WTC11 (cell line): Measurements from ENCODE around the gene FYCO1.

ENCODE experiments used
- CTCF ChIP-seq: fragments of 200-600 bp; IDR thresholded peaks from 2 replicates; pipeline ENCODE4 v1.8.0; 2022; ENCODE audit warnings: antibody characterized with exemption
- E2F1 ChIP-seq: sonication (generic); formaldehyde crosslinking; IDR thresholded peaks from 2 replicates; pipeline ENCODE4 v1.8.0; 2022; ENCODE audit warnings: mild to moderate bottlenecking, missing genetic modification reagents
- FOXJ3 ChIP-seq: sonication (generic); formaldehyde crosslinking; IDR thresholded peaks from 2 replicates; pipeline ENCODE4 v1.9.0; 2021; ENCODE audit warnings: missing genetic modification reagents, mild to moderate bottlenecking, borderline replicate concordance

- no peak for TF ChIP-seq E2F1 (CRISPR knock-in tag)
- no peak for TF ChIP-seq CTCF
- no peak for TF ChIP-seq FOXJ3 (CRISPR knock-in tag)
These were observed 44.7 kb downstream of the FYCO1 start for GRCh38 chr3:45950686-45951600.
